ENCODE data around the gene ADGRA3.

The ADGRA3 gene

GRCh38 chr4:22531311-22532019 lies 15.6 kb upstream of the ADGRA3 start:
- no peak for TF ChIP-seq CTCF (conservative IDR thresholded peaks at IDR 0.05; ENCODE audit: control insufficient read depth, insufficient read depth, low read depth, low read length)
- peak; percentile 9 for DNase-seq (ENCODE audit: low read depth)
- no peak overlapping the region for H3K4me3 ChIP-seq (ENCODE audit: control insufficient read depth, low read depth, low read length)

GRCh38 chr4:22524895-22525294 lies 9.0 kb upstream of the ADGRA3 start:
- no peak for DNase-seq (ENCODE audit: low read depth)
- H3K4me3 ChIP-seq (ENCODE audit: control insufficient read depth, low read depth, low read length): no peak overlapping the region
- TF ChIP-seq CTCF (conservative IDR thresholded peaks at IDR 0.05; ENCODE audit: control insufficient read depth, insufficient read depth, low read depth, low read length): no peak

GRCh38 chr4:22522706-22523501 lies 7.0 kb upstream of the ADGRA3 start:
- no peak for DNase-seq (ENCODE audit: low read depth)
- no peak for TF ChIP-seq CTCF (conservative IDR thresholded peaks at IDR 0.05; ENCODE audit: control insufficient read depth, insufficient read depth, low read depth, low read length)
- no peak overlapping the region for H3K4me3 ChIP-seq (ENCODE audit: control insufficient read depth, low read depth, low read length)

GRCh38 chr4:22522206-22522605 lies 6.3 kb upstream of the ADGRA3 start:
- TF ChIP-seq CTCF (conservative IDR thresholded peaks at IDR 0.05; ENCODE audit: control insufficient read depth, insufficient read depth, low read depth, low read length): no peak
- DNase-seq (ENCODE audit: low read depth): no peak
- no peak overlapping the region for H3K4me3 ChIP-seq (ENCODE audit: control insufficient read depth, low read depth, low read length)

- no peak overlapping the region for H3K4me3 ChIP-seq (ENCODE audit: control insufficient read depth, low read depth, low read length)
- TF ChIP-seq CTCF (conservative IDR thresholded peaks at IDR 0.05; ENCODE audit: control insufficient read depth, insufficient read depth, low read depth, low read length): no peak
These were observed 5.4 kb upstream of the ADGRA3 start for GRCh38 chr4:22521240-22521639.

GRCh38 chr4:22515145-22515887 lies 550 bp downstream of the ADGRA3 start:
- TF ChIP-seq CTCF (conservative IDR thresholded peaks at IDR 0.05; ENCODE audit: control insufficient read depth, insufficient read depth, low read depth, low read length): no peak
- DNase-seq (ENCODE audit: low read depth): peak; percentile 71
- peak overlapping the region; percentile 66 for H3K4me3 ChIP-seq (ENCODE audit: control insufficient read depth, low read depth, low read length)

More at GRCh38 chr4:22521240-22521639, 5.4 kb upstream of the ADGRA3 start:
- DNase-seq (ENCODE audit: low read depth): no peak
